Esophagus muscularis mucosa (tissue), 4 donors: Measurements from ENCODE around the gene RAD51B.

Source experiments
- EP300 ChIP-seq: sonication (generic); formaldehyde crosslinking; IDR thresholded peaks from one replicate; pipeline ENCODE4 v1.6.1; 2017; ENCODE audit warnings: antibody characterized with exemption
- POLR2A ChIP-seq: fragments of 450-650 bp; IDR thresholded peaks from one replicate; pipeline ENCODE4 v1.6.1; 2017; ENCODE audit warnings: antibody characterized with exemption, moderate library complexity, mild to moderate bottlenecking, low read depth
- POLR2AphosphoS5 ChIP-seq, 2 donors: sonication (generic); formaldehyde crosslinking; IDR thresholded peaks; one replicate each; pipeline ENCODE4 v1.6.1; 2017; ENCODE audit warnings: antibody characterized with exemption in 2 of 2
- TF ChIP-seq, protein P1 (sequence below), 3 experiments: fragments of 200-600 bp in 2 of 3; fragments of 450-650 bp in 1 of 3; sonication (generic) in 2 of 3; IDR thresholded peaks; one replicate each; pipeline ENCODE4 v1.5.1; 2017 to 2019; ENCODE audit warnings: antibody characterized with exemption in 3 of 3, mild to moderate bottlenecking in 2 of 3, moderate library complexity in 1 of 3

DNA sequence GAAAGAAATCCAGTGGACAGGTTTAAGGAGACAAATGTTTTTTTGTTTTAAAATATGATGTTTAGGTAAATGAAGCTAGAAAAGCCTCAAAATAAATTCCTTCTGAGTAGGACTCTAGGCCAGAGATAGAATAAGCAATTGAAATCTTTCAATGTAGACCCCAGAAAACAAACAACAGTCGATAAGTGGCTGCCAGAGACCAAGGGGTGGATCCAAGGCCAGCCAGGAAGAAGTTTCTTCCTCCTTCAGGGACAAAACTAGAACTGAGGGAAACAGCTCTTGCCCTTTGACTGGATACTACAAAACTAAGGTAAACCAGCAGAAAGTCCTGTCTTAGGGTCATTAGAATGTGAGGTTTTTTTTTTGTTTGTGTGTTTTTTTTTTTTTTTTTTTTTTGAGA, 481.6 kb downstream of the RAD51B start:
- TF ChIP-seq, protein P1, sequence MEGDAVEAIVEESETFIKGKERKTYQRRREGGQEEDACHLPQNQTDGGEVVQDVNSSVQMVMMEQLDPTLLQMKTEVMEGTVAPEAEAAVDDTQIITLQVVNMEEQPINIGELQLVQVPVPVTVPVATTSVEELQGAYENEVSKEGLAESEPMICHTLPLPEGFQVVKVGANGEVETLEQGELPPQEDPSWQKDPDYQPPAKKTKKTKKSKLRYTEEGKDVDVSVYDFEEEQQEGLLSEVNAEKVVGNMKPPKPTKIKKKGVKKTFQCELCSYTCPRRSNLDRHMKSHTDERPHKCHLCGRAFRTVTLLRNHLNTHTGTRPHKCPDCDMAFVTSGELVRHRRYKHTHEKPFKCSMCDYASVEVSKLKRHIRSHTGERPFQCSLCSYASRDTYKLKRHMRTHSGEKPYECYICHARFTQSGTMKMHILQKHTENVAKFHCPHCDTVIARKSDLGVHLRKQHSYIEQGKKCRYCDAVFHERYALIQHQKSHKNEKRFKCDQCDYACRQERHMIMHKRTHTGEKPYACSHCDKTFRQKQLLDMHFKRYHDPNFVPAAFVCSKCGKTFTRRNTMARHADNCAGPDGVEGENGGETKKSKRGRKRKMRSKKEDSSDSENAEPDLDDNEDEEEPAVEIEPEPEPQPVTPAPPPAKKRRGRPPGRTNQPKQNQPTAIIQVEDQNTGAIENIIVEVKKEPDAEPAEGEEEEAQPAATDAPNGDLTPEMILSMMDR (IDR thresholded peaks at IDR 0.05) = no peak
- TF ChIP-seq POLR2AphosphoS5 (IDR thresholded peaks at IDR 0.05) (no peak), POLR2A (no peak), EP300 (no peak)
